ENCODE data around the gene BLMH.

DNA sequence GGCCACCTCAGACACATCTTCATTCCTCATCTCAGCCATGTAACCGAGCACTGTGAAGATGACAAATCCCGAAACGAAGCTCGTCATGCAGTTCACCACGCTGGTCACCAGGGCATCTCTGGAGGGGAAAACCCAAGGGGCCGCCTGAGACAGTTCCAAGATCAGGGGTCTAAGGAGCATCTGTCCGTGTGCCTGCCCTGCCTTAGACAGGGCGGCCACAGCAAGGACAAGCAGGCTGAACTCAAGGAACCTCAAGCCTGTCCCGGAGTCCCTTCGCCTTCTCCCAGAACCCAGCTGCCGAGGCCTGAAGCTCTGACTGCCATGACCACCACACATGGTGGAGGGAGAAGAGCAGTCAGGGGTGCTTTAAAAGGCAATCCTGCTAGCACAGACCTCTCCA is 79.0 kb downstream of the BLMH start:
- TF ChIP-seq CTCF (conservative IDR thresholded peaks at IDR 0.05 in 1 of 2, IDR thresholded peaks at IDR 0.05 in 1 of 2; ENCODE audit: extremely low read depth in 1 of 2, insufficient read depth in 1 of 2, low read depth in 1 of 2, low read length in 2 of 2), result no peak
- TF ChIP-seq EZH2 (IDR thresholded peaks at IDR 0.05; ENCODE audit: borderline replicate concordance, low read length), result no peak
